Hepatocyte (in vitro differentiated cells): Measurements from ENCODE around the gene RAMP3.

ENCODE experiments used
- CTCF ChIP-seq: fragments of 200-600 bp; sonication (generic); IDR thresholded peaks from 2 replicates; pipeline ENCODE4 v1.5.1; 2016; ENCODE audit warnings: antibody characterized with exemption, mild to moderate bottlenecking; ENCODE audit not compliant: poor library complexity
- EZH2phosphoT487 ChIP-seq: fragments of 200-600 bp; sonication (generic); IDR thresholded peaks from one replicate; pipeline ENCODE4 v1.6.1; 2018; ENCODE audit warnings: antibody characterized with exemption, mild to moderate bottlenecking, low read depth, moderate library complexity; ENCODE audit not compliant: unreplicated experiment, severe bottlenecking

- TF ChIP-seq CTCF = no peak
- no peak for TF ChIP-seq EZH2phosphoT487
Measured at GRCh38 chr7:45149606-45150005, 8.0 kb upstream of the RAMP3 start.
